CD4-positive, alpha-beta T cell treated with Interleukin-21 for 1 hour (primary cell): ENCODE measurements around the gene SH3BP2.

Experiments used
- DNase-seq: peaks from one replicate; pipeline ENCODE4 v3.0.0-alpha.2; 2020

Gene SH3BP2

GRCh38 chr4:2792396-2792710 lies 532 bp upstream of the SH3BP2 start:
- DNase-seq, result no peak

- DNase-seq, result no peak
Measured at GRCh38 chr4:2793586-2794485, 951 bp downstream of the SH3BP2 start.

DNA sequence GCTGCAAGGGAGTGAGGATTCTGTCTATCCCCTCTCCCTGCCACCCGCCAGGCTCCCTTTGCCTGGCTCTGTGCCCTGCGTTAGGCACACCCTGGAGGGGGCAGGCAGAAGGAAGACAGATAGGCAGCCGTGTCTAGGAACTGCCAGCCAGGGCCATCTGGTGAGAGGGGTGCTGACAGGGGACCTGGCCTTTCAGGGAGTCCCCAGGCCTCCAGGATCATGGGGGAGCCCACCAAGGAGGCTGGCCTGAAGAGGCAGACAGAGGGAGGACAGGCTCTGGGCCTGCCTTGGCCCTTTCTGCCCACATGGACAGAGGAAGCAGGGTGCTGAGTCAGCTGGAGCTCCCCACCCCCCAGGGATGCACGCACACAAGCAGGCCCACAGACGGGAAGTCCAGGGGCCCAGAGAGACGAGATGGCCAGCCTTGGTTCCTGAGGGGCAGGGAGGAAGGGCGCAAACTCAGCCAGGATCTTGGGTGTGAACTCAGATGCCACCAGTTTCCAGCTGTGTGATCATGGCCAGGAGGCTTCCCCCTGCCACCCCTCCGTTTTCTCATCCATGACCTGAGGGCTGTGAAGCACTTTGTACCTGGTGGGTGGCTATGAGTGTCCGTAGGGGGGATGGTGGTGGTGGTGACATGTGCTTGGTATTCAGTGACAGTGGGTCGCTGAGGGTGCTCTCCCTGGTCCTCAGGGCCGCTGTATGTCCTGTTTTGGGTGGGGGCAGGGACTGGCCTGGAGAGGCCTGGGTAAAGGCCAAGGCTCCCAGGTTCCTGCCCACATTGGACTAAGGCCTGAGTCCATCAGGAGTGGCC lies 1.8 kb downstream of the SH3BP2 start:
- no peak for DNase-seq

GRCh38 chr4:2795300-2795892 lies 2.5 kb downstream of the SH3BP2 start:
- no peak for DNase-seq

DNA sequence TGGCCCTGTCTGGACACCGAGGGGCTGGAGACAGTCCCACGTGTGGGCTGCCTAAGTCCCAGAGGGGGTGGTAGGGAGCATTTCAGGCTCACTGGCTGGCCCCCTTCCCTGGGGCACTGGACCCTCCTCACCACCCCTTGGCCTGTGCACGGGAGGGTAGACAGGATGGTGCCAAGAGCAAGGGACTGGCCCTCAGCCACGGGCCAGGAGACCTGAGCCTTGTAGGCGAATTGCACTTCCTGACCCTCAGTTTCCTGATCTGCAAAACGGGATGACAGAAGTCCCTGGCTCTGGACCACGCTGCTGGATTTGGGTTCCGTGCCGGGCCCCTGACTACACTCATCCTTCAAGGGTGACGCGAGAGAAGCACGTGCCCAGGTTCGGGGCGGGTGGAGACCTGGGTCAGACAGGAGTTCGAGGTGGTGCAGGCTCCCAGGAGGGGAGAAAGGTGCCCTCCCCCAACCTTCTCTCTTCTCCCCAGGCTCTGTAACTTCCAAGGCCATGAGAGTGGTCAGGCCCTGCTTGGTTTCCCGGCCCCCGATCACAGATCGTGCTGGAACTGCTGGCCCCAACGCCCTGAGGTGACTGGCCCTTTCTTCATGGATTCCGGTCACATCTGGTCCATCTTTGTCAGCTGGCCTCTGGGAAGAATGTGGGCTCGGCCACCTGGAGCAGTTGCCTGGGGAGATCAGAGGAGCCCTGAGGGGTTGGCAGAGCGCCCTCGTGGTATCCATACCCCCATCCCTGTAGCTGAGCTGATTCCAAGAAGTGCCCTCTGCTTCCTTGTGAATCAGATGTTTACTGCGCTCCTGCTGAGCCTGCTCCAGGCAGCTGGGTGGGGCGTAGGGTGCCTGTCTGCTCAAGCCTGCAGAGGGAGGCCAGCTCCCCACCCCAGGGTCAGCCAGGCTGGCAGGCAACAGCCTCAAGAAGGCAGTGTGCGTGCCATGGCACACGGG lies 3.3 kb downstream of the SH3BP2 start:
- no peak for DNase-seq

DNA sequence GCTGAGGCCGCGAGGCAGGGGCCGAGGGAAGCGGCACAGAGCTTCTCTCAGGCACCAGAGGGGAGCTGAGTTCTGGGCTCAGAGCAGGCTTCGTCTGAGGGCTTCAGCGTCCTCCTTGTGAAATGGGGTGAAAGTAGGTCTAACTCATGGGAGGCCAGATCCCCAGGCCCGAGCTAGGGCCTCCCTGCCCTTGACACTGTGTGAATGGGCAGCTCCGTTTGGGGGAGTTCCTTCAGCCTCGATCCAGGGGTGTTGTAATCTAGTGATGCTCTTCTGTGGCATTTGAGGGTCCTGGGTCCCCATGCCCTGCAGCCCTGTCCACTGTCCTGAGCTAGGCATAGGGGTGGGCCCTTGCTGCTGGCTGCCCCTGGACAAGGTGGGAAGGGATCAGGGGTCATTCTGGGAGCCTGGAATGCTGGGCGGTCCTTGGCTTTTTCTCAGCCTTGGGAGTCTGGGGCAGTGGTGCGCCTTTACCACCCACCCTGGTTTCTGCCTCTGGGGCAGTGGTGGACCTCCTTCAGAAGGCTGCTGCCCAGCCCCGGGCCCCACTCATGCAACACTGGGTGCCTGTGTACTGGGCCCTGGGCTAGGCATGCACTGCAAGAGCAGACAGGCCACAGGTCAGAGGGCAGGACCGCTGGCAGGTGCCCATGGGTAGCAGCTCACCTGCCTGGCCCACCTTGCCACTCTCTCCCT lies 4.1 kb downstream of the SH3BP2 start:
- DNase-seq, result no peak

- DNase-seq, result peak; percentile 73
Measured at GRCh38 chr4:2797545-2798305, 4.8 kb downstream of the SH3BP2 start.

DNA sequence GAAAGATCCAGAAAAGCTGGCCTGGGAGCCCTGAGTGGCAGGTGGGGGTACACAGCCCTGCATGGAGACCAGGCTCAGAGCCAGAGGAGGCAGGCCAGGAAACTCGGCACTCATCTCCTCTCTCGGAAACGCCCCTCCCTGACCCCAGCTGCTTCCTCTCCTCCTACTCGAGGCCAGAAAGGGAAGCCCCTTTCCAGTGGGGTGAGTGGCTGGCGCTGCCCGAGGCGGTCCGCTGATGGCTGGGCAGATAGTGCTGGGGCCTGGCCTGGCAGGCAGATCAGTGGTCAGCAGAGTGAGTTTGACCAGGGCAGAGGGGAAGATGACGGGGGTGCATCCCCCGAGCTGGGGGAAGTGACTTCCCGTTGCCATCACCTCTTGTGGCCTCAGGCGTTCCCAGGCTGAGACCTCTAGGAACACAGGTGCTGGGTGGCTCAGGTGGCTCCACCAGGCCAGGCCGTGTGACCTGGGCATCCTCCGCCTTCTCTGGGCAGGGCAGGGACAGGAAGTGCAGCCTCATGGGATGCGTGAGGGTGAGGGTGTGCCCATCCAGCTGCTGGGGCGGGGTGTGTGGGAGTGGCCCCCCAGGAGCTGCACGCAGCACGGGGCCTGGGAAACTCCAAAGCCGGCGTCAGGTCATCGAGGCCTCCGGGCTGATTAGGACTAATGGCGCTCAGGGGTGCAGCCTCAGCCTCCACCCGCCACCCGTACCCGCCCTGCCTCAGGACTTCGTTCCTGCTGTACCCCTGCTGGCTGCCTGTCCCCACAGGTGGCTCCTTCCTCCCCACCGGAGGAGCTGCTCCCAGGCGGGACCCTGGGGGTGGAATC lies 5.7 kb downstream of the SH3BP2 start:
- DNase-seq, result peak; percentile 65

DNA sequence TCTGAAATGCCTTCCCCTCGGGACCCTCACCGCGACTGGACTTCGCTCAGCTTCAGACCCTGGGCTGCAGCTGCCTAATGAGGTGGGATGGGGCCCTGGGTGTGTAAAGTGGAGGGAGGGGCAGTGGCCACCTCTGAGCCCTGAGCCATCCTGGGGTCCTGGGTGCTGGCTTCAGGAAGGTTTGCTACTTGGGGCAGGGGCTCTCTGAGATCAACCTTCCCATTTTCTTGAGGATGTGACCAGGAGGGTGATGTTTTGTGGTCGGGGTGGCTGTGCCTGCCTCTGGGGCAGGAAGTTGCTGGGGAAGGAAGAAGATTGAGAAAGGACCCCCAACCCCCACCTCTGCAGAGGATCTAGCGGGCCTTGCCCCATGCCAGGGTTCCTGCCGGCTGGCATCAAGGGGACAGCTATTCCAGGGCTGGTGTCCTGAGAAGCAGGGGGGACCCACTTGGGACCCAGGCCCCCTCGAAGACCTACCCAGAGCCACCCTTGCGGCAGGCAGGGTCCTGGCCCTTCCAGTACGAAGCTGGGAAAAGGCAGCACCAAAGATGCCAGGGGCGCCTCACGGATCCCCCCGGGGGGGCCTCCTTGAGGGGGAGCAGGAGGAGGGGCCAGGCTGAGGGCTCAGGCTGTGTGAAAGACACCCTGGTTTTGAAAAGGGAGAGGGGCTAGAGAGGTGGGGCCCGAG lies 6.5 kb downstream of the SH3BP2 start:
- no peak for DNase-seq

DNA sequence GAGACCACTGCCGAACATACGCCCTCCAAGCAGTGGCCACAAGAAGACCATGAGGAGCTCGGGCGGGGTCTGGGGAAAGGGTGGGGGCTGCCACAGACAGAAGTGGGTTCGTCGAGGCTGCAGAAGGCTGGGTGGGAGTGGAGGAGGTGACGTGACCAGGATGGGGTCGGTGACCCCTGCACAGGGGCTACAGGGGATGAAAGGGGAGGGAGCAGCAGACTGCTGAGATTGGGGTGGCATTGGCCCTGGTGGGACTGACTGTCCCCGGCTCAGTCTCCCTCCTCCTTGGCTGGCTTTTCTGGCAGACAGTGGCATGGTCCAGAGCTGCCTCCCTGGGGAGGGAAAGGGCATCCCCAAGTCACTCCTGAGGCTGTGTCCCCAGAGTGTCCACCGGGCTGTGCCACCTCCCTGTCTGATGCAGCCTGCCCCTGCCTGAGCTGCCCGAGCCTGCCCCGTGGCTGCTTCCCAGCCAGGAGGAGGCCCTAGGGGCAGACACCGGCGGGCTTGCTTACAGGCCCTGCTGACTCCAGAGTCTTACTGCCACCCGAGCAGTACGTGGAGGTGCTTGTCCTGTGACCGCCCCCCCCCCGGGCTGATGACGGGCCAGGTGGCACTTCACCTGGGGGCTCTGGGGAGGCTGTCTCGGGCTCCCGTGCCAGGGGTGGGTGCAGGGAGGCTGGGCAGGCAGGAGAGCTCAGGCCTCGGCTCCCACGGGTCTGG lies 7.2 kb downstream of the SH3BP2 start:
- no peak for DNase-seq

DNA sequence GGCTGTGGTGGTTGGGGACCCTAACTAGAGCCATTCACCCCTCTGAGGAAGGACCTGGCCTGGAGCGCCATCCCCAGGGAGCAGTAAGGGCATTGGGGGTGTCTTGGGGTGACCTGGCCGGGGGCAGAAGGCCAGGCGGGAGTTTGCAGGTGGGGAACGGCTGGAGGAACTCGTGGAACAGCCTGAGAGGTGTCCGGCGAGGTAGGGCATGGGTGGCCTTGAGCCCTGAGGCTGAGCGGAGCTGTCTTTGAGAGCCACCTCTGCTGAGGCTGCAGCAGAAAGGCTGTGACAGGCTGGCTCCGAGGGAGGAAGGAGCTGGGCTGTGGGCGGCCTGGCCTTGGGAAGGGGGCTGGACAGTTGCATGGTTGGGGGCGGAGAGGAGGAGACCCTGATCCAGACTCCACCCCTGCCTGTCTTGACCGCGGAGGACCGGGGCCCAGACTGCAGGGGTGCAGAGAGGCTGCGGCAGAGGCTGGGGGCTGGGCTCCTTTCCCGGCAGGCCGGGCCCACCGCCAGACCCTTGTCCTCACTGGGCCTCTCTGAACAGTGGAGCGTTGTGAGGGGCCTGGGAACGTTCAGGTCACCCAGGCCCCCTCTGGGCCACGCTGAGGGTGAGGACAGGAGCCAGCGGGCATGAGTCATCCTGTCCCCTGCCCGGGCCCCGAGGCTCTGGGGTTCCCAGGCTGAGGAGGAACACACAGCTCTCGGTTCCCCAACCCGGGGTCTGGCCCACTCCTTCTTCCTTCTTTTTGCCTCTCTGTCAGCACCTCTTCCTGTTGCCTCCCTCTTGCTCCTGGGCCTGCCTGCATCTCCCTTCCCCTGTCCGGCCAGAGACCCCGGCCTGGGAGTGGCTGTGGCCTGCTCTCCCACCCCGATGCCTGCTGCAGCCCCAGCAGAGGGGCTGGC lies 8.1 kb downstream of the SH3BP2 start:
- DNase-seq, result peak; percentile 36

- no peak for DNase-seq
Measured at GRCh38 chr4:2802618-2803531, 10.0 kb downstream of the SH3BP2 start.

DNA sequence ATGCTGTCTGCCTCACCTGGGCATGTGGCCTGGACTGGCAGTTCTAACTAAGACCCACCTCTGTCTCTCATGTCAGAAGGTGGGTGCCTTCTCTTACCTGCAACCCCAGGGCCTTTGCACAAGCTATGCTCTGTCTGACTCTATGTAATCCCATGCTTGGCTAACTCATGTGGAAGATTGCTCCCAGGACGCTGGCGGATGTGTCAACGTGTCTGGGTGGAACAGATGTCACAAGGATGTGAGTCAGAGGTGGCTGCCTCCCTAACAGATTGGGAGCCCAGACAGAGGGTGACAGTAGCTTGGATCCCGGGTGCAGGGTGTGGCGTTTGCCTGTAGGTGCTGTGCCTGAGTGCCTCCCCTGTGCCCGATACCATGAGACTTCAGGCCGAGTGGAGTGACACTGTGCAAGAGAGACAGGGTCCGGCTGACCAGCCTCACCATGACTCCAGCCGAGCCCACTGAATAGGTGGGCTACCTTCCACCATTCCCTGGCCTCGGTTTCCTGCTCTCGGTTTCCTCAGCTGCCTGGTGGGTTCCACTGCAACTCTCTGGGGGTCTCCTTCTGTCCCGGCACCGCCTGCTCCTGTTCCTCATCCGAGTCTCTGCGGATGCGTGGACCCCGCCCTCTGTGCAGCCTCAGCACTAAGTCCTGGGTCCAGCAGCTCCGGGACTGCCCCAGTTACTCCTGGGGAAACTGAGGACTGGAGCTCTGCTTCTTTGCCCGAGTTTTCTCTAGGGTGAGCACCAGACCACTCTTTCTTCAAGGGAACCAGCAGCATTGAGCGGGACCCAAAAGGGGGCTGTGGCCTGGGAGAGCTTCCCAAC lies 11.0 kb downstream of the SH3BP2 start:
- DNase-seq, result no peak

GRCh38 chr4:2804449-2804972 lies 11.6 kb downstream of the SH3BP2 start:
- DNase-seq, result no peak

DNA sequence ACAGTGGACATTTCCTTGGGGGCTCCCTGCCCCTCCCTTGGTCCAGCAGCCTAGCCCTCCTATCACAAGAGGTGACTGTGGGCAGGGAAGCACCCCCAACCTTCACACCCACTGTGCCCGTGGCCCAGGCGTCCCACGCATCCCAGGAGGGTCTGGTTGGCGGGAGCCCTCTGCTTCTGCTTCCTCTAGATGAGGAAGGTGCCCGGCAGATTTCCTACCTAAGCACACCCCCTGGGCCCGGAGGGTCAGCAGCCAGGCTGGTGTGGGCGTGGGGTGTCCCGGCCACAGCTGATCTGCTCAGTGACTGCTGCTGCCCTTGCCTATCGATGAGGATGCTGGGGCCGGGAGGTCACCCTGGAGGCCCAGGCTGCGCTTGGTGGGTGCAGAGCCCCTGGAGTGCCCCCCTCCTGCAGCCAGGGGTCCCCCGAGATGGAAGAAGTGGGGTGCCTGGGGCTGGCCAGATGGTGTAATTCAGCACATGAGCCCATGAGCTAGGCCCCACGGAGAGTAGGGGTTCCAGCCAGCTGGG lies 12.2 kb downstream of the SH3BP2 start:
- no peak for DNase-seq
